ENCODE measurements around the gene RAPGEF1. TPM values are rescaled to one million over a fixed set of nuclear protein-coding genes. Genes with fewer than 3 reads are reported as not detected.
A peak's percentile ranks its signal among the peaks of the same experiment; 100 is the strongest.

RAPGEF1 gene
- total RNA-seq, 1 experiment from 2014 or later, result 25.2 TPM

DNA sequence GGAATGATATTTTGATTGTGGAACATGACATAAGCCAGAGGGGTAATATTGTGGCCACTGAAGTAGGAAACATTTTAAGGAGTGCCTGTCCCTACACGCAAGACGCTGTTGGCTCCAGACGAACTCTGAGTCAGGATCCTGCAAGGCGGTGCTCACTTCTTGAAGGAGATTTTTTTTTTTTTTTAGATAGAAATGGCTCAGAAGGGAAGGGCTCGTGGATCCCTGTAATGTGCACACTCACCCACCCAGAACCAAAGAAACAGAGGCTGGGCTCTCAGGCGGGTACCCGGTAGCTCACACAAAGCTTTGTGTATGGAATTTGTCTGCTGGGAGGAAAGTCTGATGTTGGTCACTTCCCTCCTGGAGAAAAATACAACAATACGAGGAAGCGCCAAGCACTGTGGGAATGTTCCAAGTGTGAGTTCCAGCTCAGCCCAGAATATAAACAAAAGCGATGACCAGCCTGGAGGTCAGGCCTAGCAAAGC is 25.7 kb downstream of the RAPGEF1 start:
- intact Hi-C loops (cut with micrococcal nuclease), result no loop called here
- peak overlapping the region; percentile 77 for H2AFZ ChIP-seq (ENCODE audit: low read length)
- peak overlapping the region; percentile 81 for H3K4me2 ChIP-seq (ENCODE audit: low read length)
- ChIA-PET POLR2A (ENCODE audit: unreplicated experiment) (no interaction called here), CTCF (interaction anchor here (0.8 kb wide), 1 partner anchor 36 kb away, joined by 6 read pairs; no protein-coding TSS in a partner anchor)
- no TSS peak for BruUV-seq (replicated peaks)
- H3K4me1 ChIP-seq (ENCODE audit: insufficient read depth, low read length), result peaks cover 14% of the 10 kb centered on the region
- ATAC-seq, result peak; percentile 89
- H3K9me2 ChIP-seq (replicated peaks; ENCODE audit: low read length), result no peaks in the 10 kb centered on the region
- H3K9ac ChIP-seq (ENCODE audit: low read length), result peak overlapping the region; percentile 56
- H3K9me3 ChIP-seq (ENCODE audit: low read length), result no peaks in the 10 kb centered on the region
- H3K27ac ChIP-seq (ENCODE audit: low read length), result peak overlapping the region; percentile 84
- H3K4me3 ChIP-seq (ENCODE audit: low read length), result peak overlapping the region; percentile 53; the same call in 1 of the 2 replicates
- peaks cover 25% of the 10 kb centered on the region for H3K79me2 ChIP-seq (ENCODE audit: low read length)
- H3K27me3 ChIP-seq (ENCODE audit: low read length), result no peaks in the 10 kb centered on the region
- no peaks in the 10 kb centered on the region for H3K36me3 ChIP-seq (ENCODE audit: low read depth, low read length)
- H4K20me1 ChIP-seq (ENCODE audit: low read length), result no peaks in the 10 kb centered on the region
- TF ChIP-seq, protein P1, sequence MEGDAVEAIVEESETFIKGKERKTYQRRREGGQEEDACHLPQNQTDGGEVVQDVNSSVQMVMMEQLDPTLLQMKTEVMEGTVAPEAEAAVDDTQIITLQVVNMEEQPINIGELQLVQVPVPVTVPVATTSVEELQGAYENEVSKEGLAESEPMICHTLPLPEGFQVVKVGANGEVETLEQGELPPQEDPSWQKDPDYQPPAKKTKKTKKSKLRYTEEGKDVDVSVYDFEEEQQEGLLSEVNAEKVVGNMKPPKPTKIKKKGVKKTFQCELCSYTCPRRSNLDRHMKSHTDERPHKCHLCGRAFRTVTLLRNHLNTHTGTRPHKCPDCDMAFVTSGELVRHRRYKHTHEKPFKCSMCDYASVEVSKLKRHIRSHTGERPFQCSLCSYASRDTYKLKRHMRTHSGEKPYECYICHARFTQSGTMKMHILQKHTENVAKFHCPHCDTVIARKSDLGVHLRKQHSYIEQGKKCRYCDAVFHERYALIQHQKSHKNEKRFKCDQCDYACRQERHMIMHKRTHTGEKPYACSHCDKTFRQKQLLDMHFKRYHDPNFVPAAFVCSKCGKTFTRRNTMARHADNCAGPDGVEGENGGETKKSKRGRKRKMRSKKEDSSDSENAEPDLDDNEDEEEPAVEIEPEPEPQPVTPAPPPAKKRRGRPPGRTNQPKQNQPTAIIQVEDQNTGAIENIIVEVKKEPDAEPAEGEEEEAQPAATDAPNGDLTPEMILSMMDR (conservative IDR thresholded peaks at IDR 0.05; ENCODE audit: low read depth, low read length), result no peak
- TF ChIP-seq EZH2 (IDR thresholded peaks at IDR 0.05; ENCODE audit: low read length, unreplicated experiment) (no peak), EZH2phosphoT487 (IDR thresholded peaks at IDR 0.05; ENCODE audit: borderline replicate concordance, low read length) (no peak)
- peak; percentile 65 for DNase-seq
- H3F3A ChIP-seq (ENCODE audit: low read length, unreplicated experiment), result no peaks in the 10 kb centered on the region

DNA sequence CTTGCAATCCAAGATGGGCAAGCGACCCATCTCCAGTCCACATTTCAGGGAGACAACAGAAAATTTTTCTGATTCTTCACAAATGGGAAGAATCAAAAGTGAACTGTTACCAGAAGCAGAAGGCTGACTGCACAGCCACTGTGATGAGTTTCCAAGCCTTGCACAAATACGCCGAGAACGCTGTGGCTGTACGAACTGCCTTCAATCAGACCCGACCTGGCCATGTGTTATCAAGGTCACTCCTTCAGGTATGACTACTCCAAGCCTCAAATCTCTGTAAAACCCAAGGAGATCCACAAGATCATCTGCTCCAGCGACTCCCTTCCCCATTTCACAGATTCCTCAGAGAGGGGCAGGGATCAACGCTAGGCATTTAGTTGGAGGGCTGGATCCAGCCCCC is 26.9 kb downstream of the RAPGEF1 start:
- intact Hi-C loops (cut with micrococcal nuclease), result no loop called here
- CTCF ChIA-PET, result no interaction called here
- no TSS peak for BruUV-seq (replicated peaks)
- H3K27me3 ChIP-seq (ENCODE audit: low read length), result no peaks in the 10 kb centered on the region
- POLR2A ChIA-PET (ENCODE audit: unreplicated experiment), result no interaction called here
- no peak overlapping the region for H2AFZ ChIP-seq (ENCODE audit: low read length)
- no peaks in the 10 kb centered on the region for H4K20me1 ChIP-seq (ENCODE audit: low read length)
- no peaks in the 10 kb centered on the region for H3K9me3 ChIP-seq (ENCODE audit: low read length)
- peaks cover 21% of the 10 kb centered on the region for H3K4me1 ChIP-seq (ENCODE audit: insufficient read depth, low read length)
- H3K4me3 ChIP-seq (ENCODE audit: low read length), result no peak overlapping the region
- H3F3A ChIP-seq (ENCODE audit: low read length, unreplicated experiment), result no peaks in the 10 kb centered on the region
- H3K79me2 ChIP-seq (ENCODE audit: low read length), result peaks cover 25% of the 10 kb centered on the region
- DNase-seq, result no peak
- ATAC-seq, result no peak
- no peak overlapping the region for H3K4me2 ChIP-seq (ENCODE audit: low read length)
- no peaks in the 10 kb centered on the region for H3K9me2 ChIP-seq (replicated peaks; ENCODE audit: low read length)
- H3K9ac ChIP-seq (ENCODE audit: low read length), result no peak overlapping the region
- H3K27ac ChIP-seq (ENCODE audit: low read length), result no peak overlapping the region
- no peaks in the 10 kb centered on the region for H3K36me3 ChIP-seq (ENCODE audit: low read depth, low read length)
- TF ChIP-seq EZH2phosphoT487 (IDR thresholded peaks at IDR 0.05; ENCODE audit: borderline replicate concordance, low read length) (no peak), EZH2 (IDR thresholded peaks at IDR 0.05; ENCODE audit: low read length, unreplicated experiment) (no peak)
- TF ChIP-seq, protein P1 (conservative IDR thresholded peaks at IDR 0.05; ENCODE audit: low read depth, low read length), result no peak

DNA sequence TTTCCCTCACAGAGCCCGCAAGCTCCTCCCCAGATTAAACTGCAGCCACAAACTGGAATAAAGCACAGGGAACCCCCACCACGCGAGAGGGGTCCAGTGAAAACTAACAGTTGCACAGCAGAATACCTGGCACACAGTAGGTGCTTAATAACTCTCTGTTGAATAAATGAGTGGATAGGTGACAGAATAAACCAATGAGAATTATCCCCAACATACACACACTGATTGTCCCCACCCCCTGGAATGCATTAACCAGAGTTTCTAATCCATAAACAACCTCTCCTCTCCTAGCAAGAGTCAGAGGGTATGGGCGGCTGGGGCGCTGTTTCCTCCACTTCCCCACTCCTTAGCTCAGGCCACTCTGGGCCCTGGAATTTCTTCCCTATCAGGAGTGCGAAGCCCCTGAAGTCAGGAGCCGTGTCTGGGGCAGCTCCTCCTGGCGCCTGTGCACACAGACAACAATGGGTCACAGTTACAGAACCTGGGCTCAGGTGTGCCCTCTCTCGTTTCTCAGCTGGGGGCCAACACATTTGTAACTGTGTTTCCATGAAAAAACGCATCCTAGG is 27.6 kb downstream of the RAPGEF1 start:
- Histone ChIP-seq H3K27me3 (ENCODE audit: low read length) (no peaks in the 10 kb centered on the region), H3K9me2 (replicated peaks; ENCODE audit: low read length) (no peaks in the 10 kb centered on the region), H3K4me2 (ENCODE audit: low read length) (no peak overlapping the region), H3K79me2 (ENCODE audit: low read length) (peaks cover 26% of the 10 kb centered on the region), H3K4me3 (ENCODE audit: low read length) (no peak overlapping the region), H3K27ac (ENCODE audit: low read length) (no peak overlapping the region), H2AFZ (ENCODE audit: low read length) (no peak overlapping the region), H3K9me3 (ENCODE audit: low read length) (no peaks in the 10 kb centered on the region), H3K4me1 (ENCODE audit: insufficient read depth, low read length) (peaks cover 28% of the 10 kb centered on the region), H3K36me3 (ENCODE audit: low read depth, low read length) (no peaks in the 10 kb centered on the region), H3K9ac (ENCODE audit: low read length) (no peak overlapping the region), H3F3A (ENCODE audit: low read length, unreplicated experiment) (no peaks in the 10 kb centered on the region), H4K20me1 (ENCODE audit: low read length) (no peaks in the 10 kb centered on the region)
- ATAC-seq (no peak), DNase-seq (no peak)
- intact Hi-C loops (cut with micrococcal nuclease), result no loop called here
- TF ChIP-seq EZH2phosphoT487 (IDR thresholded peaks at IDR 0.05; ENCODE audit: borderline replicate concordance, low read length) (no peak), EZH2 (IDR thresholded peaks at IDR 0.05; ENCODE audit: low read length, unreplicated experiment) (no peak)
- TF ChIP-seq, protein P1 (conservative IDR thresholded peaks at IDR 0.05; ENCODE audit: low read depth, low read length), result no peak
- BruUV-seq (replicated peaks), result no TSS peak
- ChIA-PET CTCF (no interaction called here), POLR2A (ENCODE audit: unreplicated experiment) (no interaction called here)

Measured in PC-3 (cell line).